NCI-H146 (cell line): Measurements from ENCODE around the gene TMEM239.
A peak's percentile ranks its signal among the peaks of the same experiment; 100 is the strongest.
"Not testable (repeated sequence)": the region's sequence is repeated elsewhere in the genome, so short reads cannot be mapped to it uniquely, and the experiment has no call there.

ENCODE experiments used
- DNase-seq: peaks from one replicate; lab custom pipeline; 2025; lab: John Stamatoyannopoulos, UW

Gene TMEM239

DNA sequence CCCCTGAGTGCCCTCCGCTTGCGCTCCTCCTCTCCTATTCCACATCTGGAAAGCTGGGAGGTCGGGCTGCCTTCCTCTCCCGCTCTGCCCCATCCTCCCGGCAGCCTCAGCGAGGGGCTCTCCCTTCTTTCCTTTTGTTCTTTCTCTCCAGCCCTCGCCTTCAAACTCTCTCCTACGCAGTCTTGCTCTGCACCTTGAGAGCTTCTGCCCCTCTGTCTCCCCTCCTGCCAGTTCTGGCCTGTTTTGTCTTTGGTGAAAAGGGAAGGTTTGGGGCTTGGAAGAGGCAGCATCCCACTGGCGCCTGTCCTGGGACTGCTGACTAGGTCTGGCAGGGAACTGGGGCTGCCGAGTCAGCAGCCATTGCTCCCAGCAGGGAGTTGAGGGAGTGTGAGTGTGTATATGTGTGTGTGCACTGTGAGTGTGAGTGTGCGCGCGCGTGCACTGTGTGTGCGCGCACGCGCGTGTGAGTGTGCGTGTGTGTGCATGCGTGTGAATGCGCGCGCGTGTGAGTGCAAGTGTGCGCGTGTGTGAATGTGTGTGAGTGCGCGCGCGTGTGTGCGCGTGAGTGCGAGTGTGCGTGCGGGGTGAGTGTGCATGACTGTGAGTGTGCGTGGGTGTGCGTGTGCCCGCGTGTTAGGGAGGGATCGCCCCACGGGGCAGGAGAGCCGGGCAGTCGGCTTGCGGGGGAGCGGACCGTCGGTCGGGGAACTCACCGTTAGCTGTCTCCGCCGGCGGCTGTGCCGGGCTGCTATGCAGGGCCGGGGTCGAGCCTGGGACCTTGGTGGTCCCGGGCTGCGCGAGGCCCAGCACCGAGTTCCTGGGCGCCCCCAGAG lies 16.3 kb upstream of the TMEM239 start:
- peak; percentile 56 for DNase-seq

DNA sequence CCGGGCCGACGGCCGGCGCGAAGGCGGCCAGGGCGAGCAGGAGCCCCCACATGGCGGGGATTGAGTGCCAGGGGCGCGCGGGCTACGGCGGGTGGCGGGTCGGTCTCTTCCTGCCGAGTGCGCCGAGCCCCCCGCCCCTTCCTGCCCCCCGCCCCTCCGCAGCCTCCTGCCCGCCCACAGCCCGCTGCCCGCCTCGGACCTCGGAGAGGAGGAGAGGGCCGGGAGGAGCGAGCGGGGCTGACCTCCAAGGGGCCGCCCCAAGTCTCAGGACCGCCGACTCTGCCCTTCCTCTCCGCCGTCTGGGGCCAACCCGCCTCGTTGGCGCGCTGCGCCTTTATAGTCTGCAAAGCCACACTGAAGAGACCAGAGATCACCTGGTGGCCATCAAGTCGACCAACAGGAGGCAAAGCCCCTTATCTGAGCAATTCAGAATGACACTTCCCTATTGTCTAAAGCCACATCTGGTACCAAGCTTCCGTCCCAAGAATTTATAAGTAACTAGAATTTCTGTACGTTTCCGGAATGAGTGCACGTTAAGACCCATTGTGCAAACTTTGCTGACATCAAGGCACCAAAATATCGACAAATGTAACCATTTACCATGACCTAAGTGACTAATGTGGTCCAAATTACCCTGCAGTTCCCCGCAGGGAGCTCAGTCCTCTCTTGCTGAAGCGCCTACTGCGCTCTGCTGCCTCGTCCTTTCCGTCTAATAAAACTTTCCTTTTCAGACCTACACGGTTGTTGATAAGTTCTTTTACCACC lies 15.5 kb upstream of the TMEM239 start, which contains the start of gene CPXM1:
TSS of gene CPXM1 (minus strand) at position 107 of the 765 bp plus-strand sequence. CDS start at position 52, 55 bp downstream.
- DNase-seq: peak; percentile 83

DNA sequence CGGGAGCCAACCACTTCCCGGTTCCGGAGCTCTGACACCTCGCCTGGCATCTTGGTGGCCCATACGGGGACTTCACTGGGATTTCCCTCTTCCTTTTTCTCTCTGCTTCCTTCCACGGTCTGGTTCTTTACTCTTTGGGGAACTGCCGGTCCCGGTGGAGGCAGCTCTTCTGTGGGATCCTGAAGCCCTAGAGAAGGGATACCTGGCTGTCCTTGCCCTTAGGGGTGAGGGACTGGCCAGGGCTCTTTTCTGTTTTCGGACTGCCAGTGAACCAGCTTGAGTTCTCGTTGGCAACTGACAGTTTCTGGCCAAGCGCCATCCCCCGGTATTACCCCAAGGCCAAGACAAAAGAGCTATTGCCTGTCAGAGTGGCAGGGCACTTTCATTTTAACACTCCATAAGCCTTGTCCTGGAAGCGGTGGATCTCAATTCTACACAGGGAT lies 14.9 kb upstream of the TMEM239 start:
- peak; percentile 36 for DNase-seq

DNA sequence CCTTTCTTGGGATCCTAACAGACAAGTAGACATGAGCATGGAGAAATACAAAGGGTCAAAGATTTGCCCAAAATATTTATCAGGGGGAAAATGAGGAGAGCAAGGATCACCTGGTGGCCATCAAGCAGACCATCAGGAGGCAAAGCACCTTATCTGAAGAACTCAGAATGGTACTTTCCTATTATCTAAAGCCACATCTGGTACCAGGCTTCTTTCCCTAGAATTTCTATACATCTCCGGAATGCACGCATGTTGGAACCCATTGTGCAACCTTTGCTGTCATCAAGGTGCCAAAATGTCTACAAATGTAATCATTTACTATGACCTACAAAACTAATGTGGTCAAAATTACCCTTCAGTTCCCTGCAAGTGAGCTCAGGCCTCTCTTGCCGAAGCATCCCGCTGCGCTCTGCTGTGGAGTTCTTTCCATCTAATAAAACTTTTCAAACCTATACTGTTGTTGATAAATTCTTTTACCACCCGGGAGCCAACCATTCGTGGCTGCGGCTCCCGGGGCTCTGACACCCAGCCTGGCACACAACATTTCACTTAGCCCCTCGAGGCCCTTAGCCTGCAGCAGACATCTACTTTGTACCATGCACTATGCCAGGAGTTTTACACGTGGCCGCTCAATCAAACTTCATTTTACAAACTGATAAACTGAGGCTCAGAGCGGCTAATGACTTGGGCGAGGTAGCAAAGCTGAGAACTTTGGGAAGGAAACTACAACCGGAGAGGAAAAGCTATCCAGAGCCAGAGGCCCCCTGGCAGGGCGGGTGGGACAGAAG lies 11.9 kb upstream of the TMEM239 start:
- DNase-seq: no peak

- DNase-seq: no peak
Observed at GRCh38 chr20:2804852-2805688, 11.1 kb upstream of the TMEM239 start.

GRCh38 chr20:2805689-2806350 lies 10.3 kb upstream of the TMEM239 start:
- no peak for DNase-seq

- DNase-seq: no peak
Observed at GRCh38 chr20:2806351-2806701, 9.8 kb upstream of the TMEM239 start.

GRCh38 chr20:2807019-2807418 lies 9.1 kb upstream of the TMEM239 start:
- DNase-seq: no peak

- not testable (repeated sequence) for DNase-seq
Observed at GRCh38 chr20:2807929-2808328, 8.2 kb upstream of the TMEM239 start.

- no peak for DNase-seq
Observed at GRCh38 chr20:2809690-2810089, 6.5 kb upstream of the TMEM239 start.

- DNase-seq: no peak
Observed at GRCh38 chr20:2812189-2812588, 4.0 kb upstream of the TMEM239 start.

DNA sequence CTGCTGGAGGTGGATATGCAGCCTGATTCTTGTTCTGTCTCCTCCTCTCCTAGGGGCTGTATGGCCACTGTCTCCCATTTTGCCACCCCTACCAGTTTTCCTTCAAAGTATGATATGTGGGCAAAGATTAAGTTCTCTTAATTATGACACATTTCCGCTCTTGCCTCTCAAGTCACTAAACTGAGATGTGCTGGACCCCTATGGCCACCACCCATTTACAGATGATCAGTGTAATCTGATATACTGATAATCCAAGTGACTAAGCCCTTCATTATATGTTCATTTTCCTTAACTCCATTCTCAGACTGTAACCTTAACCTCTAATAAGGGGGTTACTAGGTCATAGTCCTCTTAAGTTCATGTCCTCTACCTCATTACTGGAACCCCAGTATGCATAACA lies 2.1 kb upstream of the TMEM239 start:
- DNase-seq: no peak

DNA sequence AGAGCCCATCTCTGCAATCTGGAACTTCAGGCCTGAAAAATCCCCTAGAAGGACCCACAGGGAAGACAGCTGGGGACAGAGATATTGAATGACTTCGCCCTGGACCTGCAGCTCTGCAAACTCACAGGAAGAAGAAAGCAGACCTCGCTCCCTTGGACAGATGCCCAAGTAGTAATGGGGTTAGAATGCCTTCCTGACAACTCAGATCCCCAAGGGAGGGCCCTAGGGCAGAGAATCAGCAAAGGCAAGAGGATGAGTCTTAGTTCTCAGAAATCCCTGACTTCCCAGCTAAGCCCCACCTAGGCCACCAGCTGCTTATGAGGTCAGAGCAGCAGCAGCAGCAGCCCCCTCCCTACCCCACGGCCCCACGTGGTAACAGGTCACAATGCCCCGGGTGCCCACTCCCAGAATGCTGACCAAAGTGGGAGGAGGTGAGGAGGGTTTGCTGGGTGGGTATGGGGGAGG lies 1.5 kb upstream of the TMEM239 start, which contains the start of gene C20orf141:
TSS of gene C20orf141 (plus strand) at position 401 of the 465 bp plus-strand sequence. CDS start 198 bp downstream, outside the sequence.
- no peak for DNase-seq

GRCh38 chr20:2815242-2815900 lies 793 bp upstream of the TMEM239 start:
- no peak for DNase-seq

GRCh38 chr20:2816583-2817340 lies 598 bp downstream of the TMEM239 start:
- DNase-seq: no peak

DNA sequence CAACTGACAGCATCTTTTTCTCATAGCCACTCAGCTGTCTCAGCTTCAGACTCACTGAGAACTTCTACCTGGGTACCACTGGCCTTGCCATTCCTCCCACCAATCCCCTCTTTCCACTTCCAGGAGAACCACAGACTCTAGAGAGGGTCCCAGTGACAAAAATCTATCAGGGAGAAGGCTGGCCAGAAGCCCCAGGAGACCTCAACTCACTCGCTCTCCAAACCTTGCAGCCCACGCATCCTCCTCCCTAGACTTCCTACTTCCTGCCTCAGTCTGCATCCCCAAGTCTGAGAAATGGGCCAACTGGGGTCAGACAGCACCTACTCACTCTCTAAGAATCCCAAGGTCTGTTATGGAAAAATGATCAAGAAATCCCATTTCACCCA lies 1.2 kb downstream of the TMEM239 start:
- no peak for DNase-seq

DNA sequence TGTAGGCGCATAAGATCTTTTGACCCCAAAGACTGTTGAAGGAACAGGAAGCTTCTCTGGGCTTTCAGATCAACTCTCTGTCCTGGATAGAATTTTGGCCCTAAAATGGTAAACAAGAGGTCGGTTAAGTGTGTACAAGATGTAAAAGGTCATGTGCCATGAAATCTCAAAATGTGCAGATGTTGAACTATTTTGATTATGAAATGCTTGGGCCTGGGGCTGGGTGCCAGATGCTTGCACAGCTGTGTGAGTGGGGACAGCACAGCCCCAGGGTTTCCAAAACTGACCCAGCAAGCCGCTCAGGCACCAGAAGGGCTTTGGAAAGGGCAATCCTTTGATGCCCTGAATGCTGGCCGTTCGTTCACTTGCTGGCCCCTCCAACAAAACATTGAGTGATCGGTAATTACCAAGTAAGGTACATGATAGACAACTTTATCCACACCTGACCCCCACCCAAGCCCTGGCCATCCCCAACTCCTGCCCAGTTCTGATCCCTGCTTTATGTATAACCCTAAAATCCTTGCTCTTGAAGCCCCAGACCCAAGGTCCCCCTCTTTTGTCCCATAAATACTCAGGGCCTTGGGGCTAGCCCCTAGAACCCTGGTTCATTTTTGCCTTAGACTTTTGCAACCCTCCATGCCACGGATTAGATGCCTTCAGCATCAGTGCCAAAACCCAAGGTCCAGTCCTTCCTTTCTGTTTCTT lies 1.9 kb downstream of the TMEM239 start:
- DNase-seq: no peak

DNA sequence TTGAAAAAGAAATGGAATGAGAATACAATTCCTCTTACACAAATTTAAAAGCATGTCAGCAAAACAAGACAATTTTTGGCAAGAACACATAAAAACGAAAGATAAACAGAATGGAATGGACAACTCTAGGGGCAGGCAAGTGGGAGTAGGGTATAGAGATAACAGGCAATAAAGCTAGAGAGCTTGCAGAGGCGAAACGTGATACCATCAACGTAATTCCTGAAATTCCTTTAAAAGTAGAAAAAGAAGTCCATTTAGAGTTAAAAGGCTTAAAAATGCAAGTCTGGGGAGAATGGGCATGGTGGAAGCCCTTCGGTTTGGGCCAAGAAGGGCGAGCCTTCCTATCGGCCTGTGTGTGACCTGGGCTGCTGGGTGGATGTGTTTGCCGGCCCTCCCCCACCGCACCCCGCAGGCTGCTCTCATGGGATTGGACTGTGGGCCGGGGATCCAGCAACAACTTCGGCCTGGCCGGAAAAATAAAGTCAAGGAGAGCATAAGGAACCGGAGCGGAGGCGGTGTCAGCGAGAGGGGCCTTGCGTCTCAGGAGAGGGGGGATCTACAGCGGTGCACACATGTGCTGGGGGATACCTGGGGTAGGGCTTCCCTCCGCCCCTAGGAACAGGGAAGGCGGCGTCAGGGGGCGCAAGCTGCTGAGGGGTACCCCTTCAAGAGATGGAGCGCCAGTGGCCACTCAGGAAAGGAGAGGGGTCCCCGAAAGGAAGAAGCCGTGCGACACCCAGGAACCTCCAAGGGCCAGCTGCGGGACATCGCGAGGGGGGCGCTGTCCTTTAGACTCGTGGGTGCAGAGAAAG lies 4.1 kb downstream of the TMEM239 start:
- DNase-seq: no peak
